K562 (cell line): ENCODE measurements around the gene GPR108. TPM values are rescaled to one million over a fixed set of nuclear protein-coding genes. Genes with fewer than 3 reads are reported as not detected.

Source experiments
- CHD2 ChIP-seq: IDR thresholded peaks from 2 replicates; pipeline ENCODE4 v1.6.1; 2011; ENCODE audit warnings: low read depth, low read length
- FOXM1 ChIP-seq, 2 experiments: fragments of 450-650 bp in 1 of 2; sonication (generic) in 1 of 2; formaldehyde crosslinking in 1 of 2; IDR thresholded peaks; 2 replicates each; pipeline versions ENCODE4 v1.6.1 to v1.9.0; 2017 to 2022; ENCODE audit warnings: low read depth in 2 of 2, mild to moderate bottlenecking in 2 of 2, missing genetic modification reagents in 1 of 2, moderate library complexity in 1 of 2
- IRF2 ChIP-seq: sonication (generic); formaldehyde crosslinking; IDR thresholded peaks from 2 replicates; pipeline ENCODE4 v1.8.1; 2022; ENCODE audit warnings: mild to moderate bottlenecking, missing genetic modification reagents
- KLF13 ChIP-seq: fragments of 450-650 bp; IDR thresholded peaks from 2 replicates; pipeline ENCODE4 v1.6.1; 2016; ENCODE audit warnings: missing genetic modification characterization, low read depth, mild to moderate bottlenecking, missing compliant biosample characterization, moderate library complexity, borderline replicate concordance
- MEIS2 ChIP-seq: fragments of 450-650 bp; IDR thresholded peaks from 2 replicates; pipeline ENCODE4 v1.6.1; 2014; ENCODE audit warnings: mild to moderate bottlenecking; ENCODE audit not compliant: partially characterized antibody
- PRMT5 ChIP-seq: sonication (generic); formaldehyde crosslinking; IDR thresholded peaks from 2 replicates; pipeline ENCODE4 v1.5.0; 2020; ENCODE audit warnings: missing genetic modification reagents
- TAF7 ChIP-seq: fragments of 450-650 bp; IDR thresholded peaks from 2 replicates; pipeline ENCODE4 v1.6.1; 2016; ENCODE audit warnings: missing genetic modification characterization, missing compliant biosample characterization
- ZC3H11A ChIP-seq: IDR thresholded peaks from 2 replicates; pipeline ENCODE4 v1.6.1; 2012; ENCODE audit warnings: low read depth, low read length, improper control_type of control experiment
- ZNF445 ChIP-seq: fragments of 250-450 bp; sonication (Bioruptor Pico); IDR thresholded peaks from 2 replicates; pipeline ENCODE4 v1.4.0; 2020; ENCODE audit warnings: low read depth, mild to moderate bottlenecking, moderate library complexity
- ZNF77 ChIP-seq: fragments of 250-450 bp; sonication (Bioruptor Pico); IDR thresholded peaks from 2 replicates; pipeline ENCODE4 v1.5.0; 2020
- polyA plus RNA-seq, 8 experiments: library from polyadenylated mRNA; depleted of rRNA in 4 of 8; stranded (reverse) in 5 of 8; unstranded in 3 of 8; fragments of >200 nt; fragmentation: Nextera tagmentation in 2 of 8; fragmentation: Illumina TruSeq in 1 of 8; extraction: Ambion mirVana in 2 of 8; extraction: Trizol in 1 of 8; gene quantifications; 2 replicates each; pipeline versions ENCODE4 v1.2.1 to v1.2.3, GENCODE V29; 2011 to 2014; ENCODE audit warnings: inconsistent platforms in 1 of 8, missing spikeins in 1 of 8
- total RNA-seq, 7 experiments: library from RNA; depleted of rRNA in 6 of 7; stranded (reverse); fragments of >200 nt in 6 of 7; fragmentation: Illumina TruSeq in 2 of 7; extraction: Trizol in 2 of 7; gene quantifications; 2 replicates each; pipeline versions ENCODE4 v1.2.1 to v1.2.3, GENCODE V29; 2011 to 2021; ENCODE audit warnings: low replicate concordance in 1 of 7
- TF ChIP-seq, protein P1 (sequence below), 2 experiments: fragments of 450-650 bp in 1 of 2; sonication (generic) in 1 of 2; formaldehyde crosslinking in 1 of 2; IDR thresholded peaks; 2 replicates each; pipeline versions ENCODE4 v1.7.1 to v1.9.0; 2016 to 2022; ENCODE audit warnings: inconsistent platforms in 1 of 2, mild to moderate bottlenecking in 1 of 2, missing genetic modification reagents in 1 of 2
- TF ChIP-seq, protein P2 (sequence below): sonication (generic); formaldehyde crosslinking; IDR thresholded peaks from 2 replicates; pipeline ENCODE4 v1.8.1; 2022; ENCODE audit warnings: missing genetic modification reagents
- TF ChIP-seq, protein P3 (sequence below): fragments of 250-450 bp; sonication (Bioruptor Pico); IDR thresholded peaks from 2 replicates; pipeline ENCODE4 v1.5.0; 2020; ENCODE audit warnings: mild to moderate bottlenecking
- TF ChIP-seq, protein P4 (sequence below): fragments of 200-800 bp; sonication (Bioruptor generic); IDR thresholded peaks from 2 replicates; pipeline ENCODE4 v1.6.1; 2017; ENCODE audit warnings: missing genetic modification characterization, missing compliant biosample characterization

Gene GPR108
- total and polyA plus RNA-seq, 9 of the 15 experiments (the other 6 are each of a cell fraction or from before 2014, with no cell fraction given) = 2.4 to 33.2 (median 24.4) TPM

DNA sequence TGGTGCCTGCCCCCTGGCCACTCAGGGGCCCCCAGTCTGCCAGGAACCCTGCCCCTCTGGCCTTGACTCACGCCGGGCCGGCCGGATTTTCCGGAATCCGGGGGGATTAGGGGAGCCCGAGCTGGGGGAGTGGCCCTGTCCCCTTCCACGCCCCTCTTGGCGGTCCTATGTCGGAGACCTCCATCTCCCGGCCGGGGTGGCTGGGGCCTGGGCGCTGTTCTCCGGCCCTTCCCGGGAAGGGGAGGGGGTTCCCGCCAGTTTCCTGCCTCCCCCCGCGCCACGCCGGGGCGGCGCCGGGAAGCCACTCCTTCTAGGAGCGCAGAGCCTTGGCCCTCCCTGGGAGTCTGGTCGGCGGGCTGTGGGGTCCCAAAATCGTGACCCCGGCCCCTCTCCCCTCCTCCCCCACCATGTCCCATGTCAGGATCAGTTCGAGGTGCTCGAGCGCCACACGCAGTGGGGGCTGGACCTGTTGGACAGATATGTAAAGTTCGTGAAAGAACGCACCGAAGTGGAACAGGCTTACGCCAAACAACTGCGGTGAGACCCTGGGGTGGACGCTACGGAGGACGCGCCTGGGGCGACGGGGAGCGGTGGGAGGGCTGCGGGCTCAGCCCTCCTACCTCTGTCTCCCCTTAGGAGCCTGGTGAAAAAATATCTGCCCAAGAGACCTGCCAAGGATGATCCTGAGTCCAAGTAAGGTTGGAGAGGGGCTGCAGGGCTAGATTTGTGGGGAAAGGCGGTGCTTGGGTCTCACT lies 3.4 kb upstream of the GPR108 start (continued):
- TF ChIP-seq, protein P1, sequence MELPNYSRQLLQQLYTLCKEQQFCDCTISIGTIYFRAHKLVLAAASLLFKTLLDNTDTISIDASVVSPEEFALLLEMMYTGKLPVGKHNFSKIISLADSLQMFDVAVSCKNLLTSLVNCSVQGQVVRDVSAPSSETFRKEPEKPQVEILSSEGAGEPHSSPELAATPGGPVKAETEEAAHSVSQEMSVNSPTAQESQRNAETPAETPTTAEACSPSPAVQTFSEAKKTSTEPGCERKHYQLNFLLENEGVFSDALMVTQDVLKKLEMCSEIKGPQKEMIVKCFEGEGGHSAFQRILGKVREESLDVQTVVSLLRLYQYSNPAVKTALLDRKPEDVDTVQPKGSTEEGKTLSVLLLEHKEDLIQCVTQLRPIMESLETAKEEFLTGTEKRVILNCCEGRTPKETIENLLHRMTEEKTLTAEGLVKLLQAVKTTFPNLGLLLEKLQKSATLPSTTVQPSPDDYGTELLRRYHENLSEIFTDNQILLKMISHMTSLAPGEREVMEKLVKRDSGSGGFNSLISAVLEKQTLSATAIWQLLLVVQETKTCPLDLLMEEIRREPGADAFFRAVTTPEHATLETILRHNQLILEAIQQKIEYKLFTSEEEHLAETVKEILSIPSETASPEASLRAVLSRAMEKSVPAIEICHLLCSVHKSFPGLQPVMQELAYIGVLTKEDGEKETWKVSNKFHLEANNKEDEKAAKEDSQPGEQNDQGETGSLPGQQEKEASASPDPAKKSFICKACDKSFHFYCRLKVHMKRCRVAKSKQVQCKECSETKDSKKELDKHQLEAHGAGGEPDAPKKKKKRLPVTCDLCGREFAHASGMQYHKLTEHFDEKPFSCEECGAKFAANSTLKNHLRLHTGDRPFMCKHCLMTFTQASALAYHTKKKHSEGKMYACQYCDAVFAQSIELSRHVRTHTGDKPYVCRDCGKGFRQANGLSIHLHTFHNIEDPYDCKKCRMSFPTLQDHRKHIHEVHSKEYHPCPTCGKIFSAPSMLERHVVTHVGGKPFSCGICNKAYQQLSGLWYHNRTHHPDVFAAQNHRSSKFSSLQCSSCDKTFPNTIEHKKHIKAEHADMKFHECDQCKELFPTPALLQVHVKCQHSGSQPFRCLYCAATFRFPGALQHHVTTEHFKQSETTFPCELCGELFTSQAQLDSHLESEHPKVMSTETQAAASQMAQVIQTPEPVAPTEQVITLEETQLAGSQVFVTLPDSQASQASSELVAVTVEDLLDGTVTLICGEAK (IDR thresholded peaks at IDR 0.05) = peak; percentile 29; the same call in 1 of the 2 replicates
- TF ChIP-seq, protein P1 (CRISPR knock-in tag; IDR thresholded peaks at IDR 0.05) = no peak
- no peak for TF ChIP-seq PRMT5 (CRISPR knock-in tag)
- TF ChIP-seq CHD2 = no peak
- no peak for TF ChIP-seq ZNF445 (CRISPR knock-in tag)
- TF ChIP-seq ZNF77 = no peak
- TF ChIP-seq, protein P2, sequence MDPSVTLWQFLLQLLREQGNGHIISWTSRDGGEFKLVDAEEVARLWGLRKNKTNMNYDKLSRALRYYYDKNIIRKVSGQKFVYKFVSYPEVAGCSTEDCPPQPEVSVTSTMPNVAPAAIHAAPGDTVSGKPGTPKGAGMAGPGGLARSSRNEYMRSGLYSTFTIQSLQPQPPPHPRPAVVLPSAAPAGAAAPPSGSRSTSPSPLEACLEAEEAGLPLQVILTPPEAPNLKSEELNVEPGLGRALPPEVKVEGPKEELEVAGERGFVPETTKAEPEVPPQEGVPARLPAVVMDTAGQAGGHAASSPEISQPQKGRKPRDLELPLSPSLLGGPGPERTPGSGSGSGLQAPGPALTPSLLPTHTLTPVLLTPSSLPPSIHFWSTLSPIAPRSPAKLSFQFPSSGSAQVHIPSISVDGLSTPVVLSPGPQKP (CRISPR knock-in tag) = no peak
- TF ChIP-seq TAF7 (tag) = no peak
- no peak for TF ChIP-seq MEIS2
- no peak for TF ChIP-seq ZC3H11A
- no peak for TF ChIP-seq FOXM1 (IDR thresholded peaks at IDR 0.05; ENCODE audit: low read depth)
- no peak for TF ChIP-seq FOXM1 (CRISPR knock-in tag; IDR thresholded peaks at IDR 0.05; ENCODE audit: low read depth)
- TF ChIP-seq, protein P3, sequence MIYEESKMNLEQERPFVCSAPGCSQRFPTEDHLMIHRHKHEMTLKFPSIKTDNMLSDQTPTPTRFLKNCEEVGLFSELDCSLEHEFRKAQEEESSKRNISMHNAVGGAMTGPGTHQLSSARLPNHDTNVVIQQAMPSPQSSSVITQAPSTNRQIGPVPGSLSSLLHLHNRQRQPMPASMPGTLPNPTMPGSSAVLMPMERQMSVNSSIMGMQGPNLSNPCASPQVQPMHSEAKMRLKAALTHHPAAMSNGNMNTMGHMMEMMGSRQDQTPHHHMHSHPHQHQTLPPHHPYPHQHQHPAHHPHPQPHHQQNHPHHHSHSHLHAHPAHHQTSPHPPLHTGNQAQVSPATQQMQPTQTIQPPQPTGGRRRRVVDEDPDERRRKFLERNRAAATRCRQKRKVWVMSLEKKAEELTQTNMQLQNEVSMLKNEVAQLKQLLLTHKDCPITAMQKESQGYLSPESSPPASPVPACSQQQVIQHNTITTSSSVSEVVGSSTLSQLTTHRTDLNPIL (CRISPR knock-in tag) = no peak
- TF ChIP-seq, protein P4, sequence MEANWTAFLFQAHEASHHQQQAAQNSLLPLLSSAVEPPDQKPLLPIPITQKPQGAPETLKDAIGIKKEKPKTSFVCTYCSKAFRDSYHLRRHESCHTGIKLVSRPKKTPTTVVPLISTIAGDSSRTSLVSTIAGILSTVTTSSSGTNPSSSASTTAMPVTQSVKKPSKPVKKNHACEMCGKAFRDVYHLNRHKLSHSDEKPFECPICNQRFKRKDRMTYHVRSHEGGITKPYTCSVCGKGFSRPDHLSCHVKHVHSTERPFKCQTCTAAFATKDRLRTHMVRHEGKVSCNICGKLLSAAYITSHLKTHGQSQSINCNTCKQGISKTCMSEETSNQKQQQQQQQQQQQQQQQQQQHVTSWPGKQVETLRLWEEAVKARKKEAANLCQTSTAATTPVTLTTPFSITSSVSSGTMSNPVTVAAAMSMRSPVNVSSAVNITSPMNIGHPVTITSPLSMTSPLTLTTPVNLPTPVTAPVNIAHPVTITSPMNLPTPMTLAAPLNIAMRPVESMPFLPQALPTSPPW (CRISPR knock-in tag) = peak; percentile 89
- TF ChIP-seq KLF13 (tag) = no peak
- TF ChIP-seq IRF2 (CRISPR knock-in tag) = no peak
